ENCODE results near the gene MT1X. TPM values are rescaled to one million over a fixed set of nuclear protein-coding genes. Genes with fewer than 3 reads are reported as not detected.

Gene MT1X
- total and polyA plus RNA-seq, 4 donors: 213 to 3,979 (median 1,403) TPM

- Histone ChIP-seq H3K27ac (ENCODE audit: low read depth in 1 of 2, low read length in 2 of 2) (peak overlapping the region in 1 of 2 donors; percentile 87), H3K9ac (ENCODE audit: low read depth in 1 of 2, low read length in 2 of 2) (no peak overlapping the region), H3K4me1 (ENCODE audit: control insufficient read depth in 4 of 4, insufficient read depth in 4 of 4, low read length in 3 of 4) (peaks cover 0 to 32% (median 10%) of the 10 kb centered on the region in 4 donors), H3K36me3 (ENCODE audit: control insufficient read depth in 4 of 4, insufficient read depth in 3 of 4, low read depth in 1 of 4, low read length in 3 of 4) (no peaks in the 10 kb centered on the region), H3K9me3 (ENCODE audit: control insufficient read depth in 4 of 4, low read length in 3 of 4) (no peaks in the 10 kb centered on the region), H3K27me3 (ENCODE audit: control insufficient read depth in 4 of 4, insufficient read depth in 4 of 4, low read length in 3 of 4) (no peaks in the 10 kb centered on the region), H3K4me3 (ENCODE audit: low read depth in 1 of 3, low read length in 3 of 3) (no peak overlapping the region)
- 81% methylated on average over 9 of the region's 9 CpGs for WGBS
- TF ChIP-seq MAX (IDR thresholded peaks at IDR 0.05): no peak
- no peak for TF ChIP-seq HNF4A (conservative IDR thresholded peaks at IDR 0.05)
- TF ChIP-seq RXRA (IDR thresholded peaks at IDR 0.05): no peak
- no peak for TF ChIP-seq JUND (IDR thresholded peaks at IDR 0.05)
- no peak for DNase-seq (ENCODE audit: low spot score)
These were observed 45.5 kb upstream of the MT1X start for GRCh38 chr16:56636616-56637413.

- Histone ChIP-seq H3K4me1 (ENCODE audit: control insufficient read depth in 4 of 4, insufficient read depth in 4 of 4, low read length in 3 of 4) (peaks cover 4 to 32% (median 10%) of the 10 kb centered on the region in 4 donors), H3K9ac (ENCODE audit: low read depth in 1 of 2, low read length in 2 of 2) (peak within 1 kb of the TSS; percentile 10 to 11)
- DNase-seq (ENCODE audit: low spot score): peak; percentile 75
These were observed 44.2 kb upstream of the MT1X start, which contains the start of gene MT1A for GRCh38 chr16:56637814-56638750. MT1A (plus strand) TSS chr16:56638666; CDS start chr16:56638739, 73 bp downstream.

More at GRCh38 chr16:56637814-56638750, 44.2 kb upstream of the MT1X start, which contains the start of gene MT1A:
- peak within 1 kb of the TSS; percentile 86 to 87 for H3K27ac ChIP-seq (ENCODE audit: low read depth in 1 of 2, low read length in 2 of 2)
- TF ChIP-seq YY1 (IDR thresholded peaks at IDR 0.05): peak; percentile 33
- no peak for TF ChIP-seq MAX (IDR thresholded peaks at IDR 0.05)
- TF ChIP-seq GABPA (IDR thresholded peaks at IDR 0.05 in 1 of 2, conservative IDR thresholded peaks at IDR 0.05 in 1 of 2): no peak
- TF ChIP-seq EGR1 (IDR thresholded peaks at IDR 0.05; ENCODE audit: low read depth in 2 of 2): no peak
- TF ChIP-seq TAF1 (conservative IDR thresholded peaks at IDR 0.05): peak; percentile 94
- TF ChIP-seq HNF4G (IDR thresholded peaks at IDR 0.05): no peak
- TF ChIP-seq ZBTB33 (IDR thresholded peaks at IDR 0.05): no peak
- TF ChIP-seq RXRA (IDR thresholded peaks at IDR 0.05): peak; percentile 48 to 52
- no peak for TF ChIP-seq JUND (IDR thresholded peaks at IDR 0.05)
- TF ChIP-seq SP1 (IDR thresholded peaks at IDR 0.05): peak; percentile 59
- no peak for TF ChIP-seq FOXA2 (IDR thresholded peaks at IDR 0.05)
- TF ChIP-seq NR2F2 (IDR thresholded peaks at IDR 0.05): peak; percentile 53
- TF ChIP-seq ATF3 (IDR thresholded peaks at IDR 0.05): no peak
- peak in 1 of 2 donors; percentile 24 for TF ChIP-seq RAD21 (IDR thresholded peaks at IDR 0.05)
- TF ChIP-seq REST (IDR thresholded peaks at IDR 0.05): peak; percentile 73
- no peak for TF ChIP-seq CTCF (IDR thresholded peaks at IDR 0.05; ENCODE audit: low read depth, low read length, missing input control)
- TF ChIP-seq HNF4A (conservative IDR thresholded peaks at IDR 0.05): peak; percentile 58 to 71
- TF ChIP-seq FOXA1 (IDR thresholded peaks at IDR 0.05): no peak
- no peaks in the 10 kb centered on the region for H3K27me3 ChIP-seq (ENCODE audit: control insufficient read depth in 4 of 4, insufficient read depth in 4 of 4, low read length in 3 of 4)
- WGBS: 7% methylated on average over 68 of the region's 68 CpGs
- peak within 1 kb of the TSS; percentile 49 to 57 (median 55) for H3K4me3 ChIP-seq (ENCODE audit: low read depth in 1 of 3, low read length in 3 of 3)
- H3K9me3 ChIP-seq (ENCODE audit: control insufficient read depth in 4 of 4, low read length in 3 of 4): no peaks in the 10 kb centered on the region
- no peaks in the 10 kb centered on the region for H3K36me3 ChIP-seq (ENCODE audit: control insufficient read depth in 4 of 4, insufficient read depth in 3 of 4, low read depth in 1 of 4, low read length in 3 of 4)
